GM12878 (cell line): ENCODE data around the gene DDX54. TPM values are rescaled to one million over a fixed set of nuclear protein-coding genes. Genes with fewer than 3 reads are reported as not detected.

Experiments
- ATAC-seq: fragments of 200-7000 bp; cut with Tn5 transposase; 3 replicates; pipeline ENCODE4 v1.9.1; 2020; ENCODE audit warnings: mild to moderate bottlenecking, moderate library complexity
- BruUV-seq: library from RNA; stranded (reverse); fragments of 400-500 nt; replicated peaks from 2 replicates; lab custom pipeline; 2021; lab: Mats Ljungman, UMichigan
- CTCF ChIA-PET: fragments of 300-600 bp; sonication (Branson Sonifier 250); formaldehyde crosslinking; extraction: SDS; loops from one replicate; lab custom pipeline; 2021; ENCODE audit warnings: inconsistent platforms; lab: Yijun Ruan, JAX
- POLR2A ChIA-PET: fragments of 350-600 bp; formaldehyde crosslinking; extraction: SDS; loops from one replicate; lab custom pipeline; 2021; ENCODE audit warnings: inconsistent platforms; lab: Charles Lee
- RAD21 ChIA-PET: fragments of 300-600 bp; sonication (Branson Sonifier 250); formaldehyde crosslinking; loops from one replicate; lab custom pipeline; 2023; ENCODE audit warnings: antibody characterized with exemption; ENCODE audit not compliant: unreplicated experiment; lab: Charles Lee
- SMC1A ChIA-PET: fragments of 300-600 bp; sonication (Branson Sonifier 250); formaldehyde crosslinking; loops from one replicate; lab custom pipeline; 2023; ENCODE audit not compliant: unreplicated experiment, uncharacterized antibody; lab: Charles Lee
- DNase-seq: peaks from one replicate; pipeline ENCODE4 v3.0.0-alpha.2; 2011; ENCODE audit warnings: low read depth, low spot score
- FAIRE-seq: peaks from 3 replicates; lab custom pipeline; 2011; peaks lifted over from hg19 to GRCh38; lab: Jason Lieb, UNC
- H2AFZ ChIP-seq: 2 replicates; pipeline ENCODE4 v1.6.0; 2011; ENCODE audit warnings: low read depth, low read length, control low read depth; ENCODE audit not compliant: control insufficient read depth
- H3K27ac ChIP-seq: 2 replicates; pipeline ENCODE4 v1.5.1; 2011; ENCODE audit warnings: control low read depth; ENCODE audit not compliant: control insufficient read depth, insufficient read depth
- H3K27me3 ChIP-seq, 2 experiments: replicated peaks in 1 of 2; 2 replicates each; pipeline versions ENCODE4 v1.6.0 to v1.6.1; 2011; ENCODE audit warnings: low read length in 1 of 2; ENCODE audit not compliant: control insufficient read depth in 2 of 2, insufficient read depth in 2 of 2
- H3K36me3 ChIP-seq, 2 experiments: 2 replicates each; pipeline ENCODE4 v1.5.1; 2011; ENCODE audit warnings: low read length in 1 of 2; ENCODE audit not compliant: control insufficient read depth in 2 of 2, insufficient read depth in 2 of 2
- H3K4me1 ChIP-seq: 2 replicates; pipeline ENCODE4 v1.6.1; 2011; ENCODE audit warnings: mild to moderate bottlenecking, low read length, moderate library complexity, mixed read lengths; ENCODE audit not compliant: control insufficient read depth, insufficient read depth
- H3K4me2 ChIP-seq: 2 replicates; pipeline ENCODE4 v1.6.0; 2011; ENCODE audit warnings: control low read depth; ENCODE audit not compliant: control insufficient read depth, insufficient read depth
- H3K4me3 ChIP-seq: fragments of 200-600 bp; sonication (generic); 2 replicates; pipeline ENCODE4 v1.5.1; 2016
- H3K79me2 ChIP-seq: 2 replicates; pipeline ENCODE4 v1.6.0; 2011; ENCODE audit warnings: low read length; ENCODE audit not compliant: control insufficient read depth, insufficient read depth
- H3K9ac ChIP-seq: 2 replicates; pipeline ENCODE4 v1.8.0; 2011; ENCODE audit warnings: low read length, control low read depth, mixed read lengths; ENCODE audit not compliant: control insufficient read depth, insufficient read depth
- H3K9me3 ChIP-seq: replicated peaks from 3 replicates; pipeline ENCODE4 v1.5.1; 2011; ENCODE audit warnings: mild to moderate bottlenecking, low read length; ENCODE audit not compliant: control insufficient read depth, insufficient read depth
- H4K20me1 ChIP-seq: 2 replicates; pipeline ENCODE4 v1.6.0; 2011; ENCODE audit not compliant: control insufficient read depth, insufficient read depth
- ASH2L ChIP-seq: fragments of 300-600, 200-600 bp; sonication (generic); IDR thresholded peaks from 2 replicates; pipeline ENCODE4 v1.6.1; 2017; ENCODE audit warnings: low read depth, mild to moderate bottlenecking, borderline replicate concordance
- MTA3 ChIP-seq: IDR thresholded peaks from 2 replicates; pipeline ENCODE4 v1.6.1; 2012; ENCODE audit warnings: low read length, inconsistent platforms, borderline replicate concordance
- MYB ChIP-seq: fragments of 150-350 bp; IDR thresholded peaks from 2 replicates; pipeline ENCODE4 v1.6.1; 2014; ENCODE audit warnings: mild to moderate bottlenecking, low read depth, low read length, borderline replicate concordance
- NBN ChIP-seq: fragments of 450-650 bp; IDR thresholded peaks from 2 replicates; pipeline ENCODE4 v1.6.1; 2016
- SREBF2 ChIP-seq: IDR thresholded peaks from 2 replicates; pipeline ENCODE4 v1.6.1; 2012; ENCODE audit warnings: mild to moderate bottlenecking, low read length
- SUPT20H ChIP-seq: IDR thresholded peaks from 2 replicates; pipeline ENCODE4 v1.6.1; 2011; ENCODE audit warnings: low read depth, mild to moderate bottlenecking, low read length, moderate library complexity, borderline replicate concordance; ENCODE audit not compliant: control insufficient read depth
- YY1 ChIP-seq: IDR thresholded peaks from 2 replicates; pipeline ENCODE4 v1.6.1; 2011; ENCODE audit warnings: low read depth, mild to moderate bottlenecking, low read length
- ZNF622 ChIP-seq: fragments of 450-650 bp; IDR thresholded peaks from 2 replicates; pipeline ENCODE4 v1.6.1; 2017; ENCODE audit warnings: mild to moderate bottlenecking, inconsistent platforms
- WGBS: methylation state at CpG from one replicate; pipeline ENCODE4 v1.1.6; 2016; ENCODE audit warnings: low lambda C conversion rate; ENCODE audit not compliant: insufficient replicate concordance, insufficient coverage; ENCODE audit errors: missing lambda C conversion rate; 5-methylcytosine and 5-hydroxymethylcytosine counted together
- in situ Hi-C: fragments of 300-500 bp; cut with MboI; formaldehyde crosslinking; loops from 9 replicates; pipeline ENCODE4 v1.14.3; 2018; ENCODE audit warnings: mixed read lengths
- intact Hi-C: fragments of 100-400 bp; cut with micrococcal nuclease; formaldehyde crosslinking; loops from one replicate; pipeline ENCODE4 v1.14.2; 2022; ENCODE audit not compliant: unreplicated experiment
- polyA plus RNA-seq, 11 experiments: library from polyadenylated mRNA; depleted of rRNA in 4 of 11; unstranded in 6 of 11; stranded (reverse) in 5 of 11; fragments of >200 nt; fragmentation: Nextera tagmentation in 4 of 11; fragmentation: Illumina TruSeq in 1 of 11; extraction: Ambion mirVana in 4 of 11; extraction: Trizol in 1 of 11; gene quantifications; 1 replicate in 1 of 11; 2 replicates in 10 of 11; pipeline versions ENCODE4 v1.2.1 to v1.2.3, GENCODE V29; 2011 to 2016; ENCODE audit warnings: inconsistent platforms in 2 of 11, missing spikeins in 2 of 11, low read depth in 1 of 11
- total RNA-seq, 4 experiments: library from RNA; depleted of rRNA in 3 of 4; stranded (reverse); fragments of >200 nt in 3 of 4; fragmentation: Illumina TruSeq in 1 of 4; extraction: Trizol in 1 of 4; gene quantifications; 2 replicates each; pipeline versions ENCODE4 v1.2.1 to v1.2.3, GENCODE V29; 2013 to 2021
- TF ChIP-seq, protein P1 (sequence below): fragments of 450-650 bp; IDR thresholded peaks from 2 replicates; pipeline ENCODE4 v1.6.1; 2017; ENCODE audit warnings: antibody characterized with exemption, mild to moderate bottlenecking, moderate library complexity
- TF ChIP-seq, protein P2 (sequence below): fragments of 450-650 bp; formaldehyde crosslinking; IDR thresholded peaks from 2 replicates; pipeline ENCODE4 v1.4.0; 2022; ENCODE audit warnings: mild to moderate bottlenecking, moderate library complexity
- TF ChIP-seq, protein P3 (sequence below), 3 experiments: IDR thresholded peaks in 2 of 3; conservative IDR thresholded peaks in 1 of 3; 2 replicates each; pipeline ENCODE4 v1.5.1; 2011; ENCODE audit warnings: low read depth in 3 of 3, low read length in 3 of 3, mild to moderate bottlenecking in 3 of 3, control low read depth in 2 of 3, moderate library complexity in 2 of 3, inconsistent platforms in 1 of 3, mixed read lengths in 1 of 3; ENCODE audit not compliant: control insufficient read depth in 2 of 3, insufficient read depth in 1 of 3; ENCODE audit errors: extremely low read depth in 1 of 3

The DDX54 gene
- total and polyA plus RNA-seq, 10 of the 15 experiments (the other 5 are each of a cell fraction or from before 2014, with no cell fraction given), result 1.9 to 115 (median 56.3) TPM

DNA sequence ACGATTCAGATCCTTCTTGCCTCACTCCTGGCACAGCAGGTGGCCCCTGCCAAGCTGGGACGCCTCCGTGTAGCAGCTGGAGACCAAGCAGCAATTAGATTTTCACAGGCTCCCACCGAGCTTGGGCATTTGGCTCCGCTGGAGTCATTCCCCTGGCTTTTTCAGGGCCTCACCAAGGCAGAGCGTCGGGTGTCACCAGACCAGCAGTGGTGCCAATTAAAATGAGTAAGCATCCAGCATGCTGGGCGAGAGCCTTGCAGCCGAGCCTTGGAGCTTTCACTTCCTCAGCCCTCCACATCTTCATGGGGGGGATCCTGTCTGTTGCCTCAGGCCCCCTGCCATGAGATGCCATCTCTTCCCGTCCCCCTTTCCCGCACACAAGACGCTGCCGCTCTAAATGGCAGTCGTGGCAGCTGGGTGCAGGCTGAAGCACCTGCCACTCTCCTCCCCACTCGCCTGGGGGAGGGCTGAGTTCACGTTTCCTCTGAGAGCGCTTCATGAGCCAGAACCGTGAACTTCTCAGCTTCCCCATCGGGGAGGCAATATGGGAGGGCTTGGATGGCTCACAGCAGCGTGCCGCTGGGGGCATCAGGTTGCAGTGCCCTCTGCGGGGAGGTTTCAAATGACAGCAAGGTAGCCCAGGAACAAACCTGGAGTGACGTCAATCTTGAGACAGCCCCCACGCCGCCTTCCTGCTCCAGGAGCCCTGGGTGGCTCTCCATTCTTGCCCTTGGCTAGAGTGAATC, 47.7 kb upstream of the DDX54 start:
- Histone ChIP-seq H3K27ac (peak overlapping the region; percentile 86), H3K4me1 (peaks cover 57% of the 10 kb centered on the region), H4K20me1 (no peaks in the 10 kb centered on the region), H3K79me2 (peaks cover 8% of the 10 kb centered on the region), H3K4me2 (peak overlapping the region; percentile 46), H2AFZ (peak overlapping the region; percentile 22), H3K27me3 (no peaks in the 10 kb centered on the region), H3K9ac (peak overlapping the region; percentile 67), H3K4me3 (no peak overlapping the region; the same call in 1 of the 2 replicates), H3K9me3 (no peaks in the 10 kb centered on the region), H3K36me3 (peaks cover 9 to 33% of the 10 kb centered on the region in 2 experiments)
- DNase-seq (peak; percentile 69), ATAC-seq (peak; percentile 78), FAIRE-seq (peak; percentile 87)
- ChIA-PET CTCF (interaction anchor here (0.9 to 2.6 kb wide), 12 partner anchors 10 to 184 kb away, joined by 3 to 11 read pairs (median 4); no protein-coding TSS in a partner anchor), RAD21 (interaction anchor here (0.8 to 6.6 kb wide), 13 partner anchors 11 to 193 kb away, joined by 3 to 47 read pairs (median 4); partner anchors contain the start of genes DDX54, RITA1, SDSL and TPCN1), POLR2A (interaction anchor here (0.8 to 7.6 kb wide), 6 partner anchors 11 to 46 kb away, joined by 3 to 74 read pairs (median 3); partner anchors contain the start of gene TPCN1), SMC1A (interaction anchor here (1.0 to 15.7 kb wide), 9 partner anchors 10 to 51 kb away, joined by 3 to 237 read pairs (median 7); partner anchors contain the start of gene DDX54)
- no TSS peak for BruUV-seq
- intact Hi-C loops, result loop anchor here (2.0 kb wide), 1 partner anchor 36 kb away; no protein-coding TSS in a partner anchor
- WGBS, result 29% methylated on average over 25 of the region's 25 CpGs
- in situ Hi-C loops, result no loop called here
- no peak for TF ChIP-seq MYB
- no peak for TF ChIP-seq SREBF2
- TF ChIP-seq, protein P1, sequence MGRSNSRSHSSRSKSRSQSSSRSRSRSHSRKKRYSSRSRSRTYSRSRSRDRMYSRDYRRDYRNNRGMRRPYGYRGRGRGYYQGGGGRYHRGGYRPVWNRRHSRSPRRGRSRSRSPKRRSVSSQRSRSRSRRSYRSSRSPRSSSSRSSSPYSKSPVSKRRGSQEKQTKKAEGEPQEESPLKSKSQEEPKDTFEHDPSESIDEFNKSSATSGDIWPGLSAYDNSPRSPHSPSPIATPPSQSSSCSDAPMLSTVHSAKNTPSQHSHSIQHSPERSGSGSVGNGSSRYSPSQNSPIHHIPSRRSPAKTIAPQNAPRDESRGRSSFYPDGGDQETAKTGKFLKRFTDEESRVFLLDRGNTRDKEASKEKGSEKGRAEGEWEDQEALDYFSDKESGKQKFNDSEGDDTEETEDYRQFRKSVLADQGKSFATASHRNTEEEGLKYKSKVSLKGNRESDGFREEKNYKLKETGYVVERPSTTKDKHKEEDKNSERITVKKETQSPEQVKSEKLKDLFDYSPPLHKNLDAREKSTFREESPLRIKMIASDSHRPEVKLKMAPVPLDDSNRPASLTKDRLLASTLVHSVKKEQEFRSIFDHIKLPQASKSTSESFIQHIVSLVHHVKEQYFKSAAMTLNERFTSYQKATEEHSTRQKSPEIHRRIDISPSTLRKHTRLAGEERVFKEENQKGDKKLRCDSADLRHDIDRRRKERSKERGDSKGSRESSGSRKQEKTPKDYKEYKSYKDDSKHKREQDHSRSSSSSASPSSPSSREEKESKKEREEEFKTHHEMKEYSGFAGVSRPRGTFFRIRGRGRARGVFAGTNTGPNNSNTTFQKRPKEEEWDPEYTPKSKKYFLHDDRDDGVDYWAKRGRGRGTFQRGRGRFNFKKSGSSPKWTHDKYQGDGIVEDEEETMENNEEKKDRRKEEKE, result no peak
- TF ChIP-seq, protein P2, sequence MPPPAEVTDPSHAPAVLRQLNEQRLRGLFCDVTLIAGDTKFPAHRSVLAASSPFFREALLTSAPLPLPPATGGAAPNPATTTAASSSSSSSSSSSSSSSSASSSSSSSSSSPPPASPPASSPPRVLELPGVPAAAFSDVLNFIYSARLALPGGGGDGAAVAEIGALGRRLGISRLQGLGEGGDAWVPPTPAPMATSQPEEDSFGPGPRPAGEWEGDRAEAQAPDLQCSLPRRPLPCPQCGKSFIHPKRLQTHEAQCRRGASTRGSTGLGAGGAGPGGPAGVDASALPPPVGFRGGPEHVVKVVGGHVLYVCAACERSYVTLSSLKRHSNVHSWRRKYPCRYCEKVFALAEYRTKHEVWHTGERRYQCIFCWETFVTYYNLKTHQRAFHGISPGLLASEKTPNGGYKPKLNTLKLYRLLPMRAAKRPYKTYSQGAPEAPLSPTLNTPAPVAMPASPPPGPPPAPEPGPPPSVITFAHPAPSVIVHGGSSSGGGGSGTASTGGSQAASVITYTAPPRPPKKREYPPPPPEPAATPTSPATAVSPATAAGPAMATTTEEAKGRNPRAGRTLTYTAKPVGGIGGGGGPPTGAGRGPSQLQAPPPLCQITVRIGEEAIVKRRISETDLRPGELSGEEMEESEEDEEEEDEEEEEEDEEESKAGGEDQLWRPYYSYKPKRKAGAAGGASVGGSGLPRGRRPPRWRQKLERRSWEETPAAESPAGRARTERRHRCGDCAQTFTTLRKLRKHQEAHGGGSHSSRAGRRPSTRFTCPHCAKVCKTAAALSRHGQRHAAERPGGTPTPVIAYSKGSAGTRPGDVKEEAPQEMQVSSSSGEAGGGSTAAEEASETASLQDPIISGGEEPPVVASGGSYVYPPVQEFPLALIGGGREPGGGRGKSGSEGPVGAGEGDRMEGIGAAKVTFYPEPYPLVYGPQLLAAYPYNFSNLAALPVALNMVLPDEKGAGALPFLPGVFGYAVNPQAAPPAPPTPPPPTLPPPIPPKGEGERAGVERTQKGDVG (CRISPR knock-in tag), result no peak
- no peak for TF ChIP-seq MTA3
- TF ChIP-seq NBN, result peak; percentile 89
- no peak for TF ChIP-seq ZNF622
- TF ChIP-seq YY1, result peak; percentile 53
- no peak for TF ChIP-seq SUPT20H
- TF ChIP-seq, protein P3, sequence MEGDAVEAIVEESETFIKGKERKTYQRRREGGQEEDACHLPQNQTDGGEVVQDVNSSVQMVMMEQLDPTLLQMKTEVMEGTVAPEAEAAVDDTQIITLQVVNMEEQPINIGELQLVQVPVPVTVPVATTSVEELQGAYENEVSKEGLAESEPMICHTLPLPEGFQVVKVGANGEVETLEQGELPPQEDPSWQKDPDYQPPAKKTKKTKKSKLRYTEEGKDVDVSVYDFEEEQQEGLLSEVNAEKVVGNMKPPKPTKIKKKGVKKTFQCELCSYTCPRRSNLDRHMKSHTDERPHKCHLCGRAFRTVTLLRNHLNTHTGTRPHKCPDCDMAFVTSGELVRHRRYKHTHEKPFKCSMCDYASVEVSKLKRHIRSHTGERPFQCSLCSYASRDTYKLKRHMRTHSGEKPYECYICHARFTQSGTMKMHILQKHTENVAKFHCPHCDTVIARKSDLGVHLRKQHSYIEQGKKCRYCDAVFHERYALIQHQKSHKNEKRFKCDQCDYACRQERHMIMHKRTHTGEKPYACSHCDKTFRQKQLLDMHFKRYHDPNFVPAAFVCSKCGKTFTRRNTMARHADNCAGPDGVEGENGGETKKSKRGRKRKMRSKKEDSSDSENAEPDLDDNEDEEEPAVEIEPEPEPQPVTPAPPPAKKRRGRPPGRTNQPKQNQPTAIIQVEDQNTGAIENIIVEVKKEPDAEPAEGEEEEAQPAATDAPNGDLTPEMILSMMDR (IDR thresholded peaks at IDR 0.05 in 2 of 3, conservative IDR thresholded peaks at IDR 0.05 in 1 of 3; ENCODE audit: control insufficient read depth in 2 of 3, extremely low read depth in 1 of 3, insufficient read depth in 1 of 3, low read depth in 3 of 3, low read length in 3 of 3), result peak; percentile 34 to 53 (median 51); a peak in 4 of 6 replicates
- no peak for TF ChIP-seq ASH2L
